HL-60 (cell line): ENCODE data around the gene GFPT2.

ENCODE experiments used
- DNase-seq, 2 experiments: peaks; one replicate each; pipeline ENCODE4 v3.0.0-alpha.2; 2010 to 2020; ENCODE audit warnings: low read depth in 1 of 2, low spot score in 1 of 2
- H3K27ac ChIP-seq: fragments of 250-450 bp; sonication (Bioruptor Pico); replicated peaks from 2 replicates; pipeline ENCODE4 v1.5.1; 2020; ENCODE audit warnings: mild to moderate bottlenecking, moderate library complexity
- H3K27me3 ChIP-seq: fragments of 250-450 bp; sonication (Bioruptor Pico); 2 replicates; pipeline ENCODE4 v1.5.1; 2021; ENCODE audit warnings: mild to moderate bottlenecking, moderate library complexity; ENCODE audit not compliant: insufficient read depth, poor library complexity, severe bottlenecking
- H3K4me3 ChIP-seq: replicated peaks from 2 replicates; pipeline ENCODE4 v1.5.1; 2011; ENCODE audit warnings: mild to moderate bottlenecking, control low read depth, low read length; ENCODE audit not compliant: insufficient read depth
- CTCF ChIP-seq: IDR thresholded peaks from one replicate; pipeline ENCODE4 v1.5.1; 2011; ENCODE audit warnings: low read length, control low read depth, inconsistent platforms; ENCODE audit not compliant: insufficient read depth
- GABPA ChIP-seq: IDR thresholded peaks from 2 replicates; pipeline ENCODE4 v1.6.1; 2012; ENCODE audit warnings: low read depth
- POLR2AphosphoS5 ChIP-seq: IDR thresholded peaks from 2 replicates; pipeline ENCODE4 v1.6.1; 2012; ENCODE audit warnings: low read depth
- REST ChIP-seq: IDR thresholded peaks from 2 replicates; pipeline ENCODE4 v1.6.1; 2012; ENCODE audit warnings: low read depth; ENCODE audit not compliant: insufficient replicate concordance
- SPI1 ChIP-seq: IDR thresholded peaks from 2 replicates; pipeline ENCODE4 v1.6.1; 2012; ENCODE audit warnings: low read depth, mild to moderate bottlenecking, borderline replicate concordance
- long read RNA-seq: library from polyadenylated mRNA; unstranded; transcript quantifications from one replicate; pipeline ENCODE4 v2.0.0, GENCODE V29; 2020

The GFPT2 gene
- long read RNA-seq: 0 reads

- no peak within 1 kb of the TSS for H3K27ac ChIP-seq
- DNase-seq: peak in 1 of 2 experiments; percentile 2
- peak within 1 kb of the TSS; percentile 3; the same call in 1 of the 2 replicates for H3K4me3 ChIP-seq
- TF ChIP-seq GABPA (no peak), CTCF (no peak), REST (no peak), POLR2AphosphoS5 (no peak), SPI1 (no peak)
- H3K27me3 ChIP-seq: peaks cover 46% of the 10 kb centered on the region
These were observed at the start of gene GFPT2 for GRCh38 chr5:180353048-180353979. Gene GFPT2 (minus strand): TSS chr5:180353336. CDS start chr5:180353217, 119 bp downstream.

DNA sequence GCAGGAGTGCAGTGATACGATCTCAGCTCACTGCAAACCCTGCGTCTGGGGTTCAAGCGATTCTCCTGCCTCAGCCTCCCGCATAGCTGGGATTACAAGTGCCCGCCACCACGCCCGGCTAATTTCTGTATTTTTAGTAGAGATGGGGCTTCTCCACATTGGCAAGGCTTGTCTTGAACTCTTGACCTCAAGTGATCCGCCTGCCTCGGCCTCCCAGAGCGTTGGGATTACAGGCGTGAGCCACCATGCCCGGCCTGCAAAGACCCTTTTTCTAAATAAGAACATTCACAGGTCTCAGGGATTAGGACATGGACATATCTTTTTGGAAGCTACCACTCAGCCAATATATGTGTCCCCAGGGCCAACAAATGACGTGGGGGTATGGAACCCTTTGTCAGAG is 49.6 kb upstream of the GFPT2 start:
- Histone ChIP-seq H3K27ac (no peak overlapping the region), H3K27me3 (no peaks in the 10 kb centered on the region), H3K4me3 (no peak overlapping the region)
- TF ChIP-seq SPI1 (no peak), REST (no peak), POLR2AphosphoS5 (no peak), CTCF (no peak), GABPA (no peak)
- no peak for DNase-seq

- TF ChIP-seq SPI1 (no peak), GABPA (no peak), POLR2AphosphoS5 (no peak), REST (no peak), CTCF (no peak)
- H3K27ac ChIP-seq: no peak overlapping the region
- no peaks in the 10 kb centered on the region for H3K27me3 ChIP-seq
- DNase-seq: no peak
- no peak overlapping the region for H3K4me3 ChIP-seq
These were observed 48.2 kb upstream of the GFPT2 start for GRCh38 chr5:180401229-180401907.
